HFFc6 (cell line): ENCODE results near the gene NOSTRIN. TPM values are rescaled to one million over a fixed set of nuclear protein-coding genes. Genes with fewer than 3 reads are reported as not detected.
"Not testable (repeated sequence)": the region's sequence is repeated elsewhere in the genome, so short reads cannot be mapped to it uniquely, and the experiment has no call there.

Source experiments
- DNase-seq: peaks from one replicate; pipeline ENCODE4 v3.0.0-alpha.2; 2018
- H3K27ac Mint-ChIP-seq: 2 replicates; pipeline ENCODE4 v1.8.0; 2020; ENCODE audit warnings: mild to moderate bottlenecking, mixed read lengths
- H3K27me3 Mint-ChIP-seq: 2 replicates; pipeline ENCODE4 v1.8.0; 2021; ENCODE audit warnings: mild to moderate bottlenecking, moderate library complexity, mixed read lengths; ENCODE audit not compliant: insufficient read depth
- H3K36me3 Mint-ChIP-seq: 2 replicates; pipeline ENCODE4 v1.8.0; 2021; ENCODE audit warnings: low read depth, mixed read lengths
- H3K4me1 Mint-ChIP-seq: 2 replicates; pipeline ENCODE4 v1.8.0; 2020; ENCODE audit warnings: low read depth, mixed read lengths
- H3K4me3 Mint-ChIP-seq: 2 replicates; pipeline ENCODE4 v1.8.0; 2020; ENCODE audit warnings: mild to moderate bottlenecking, moderate library complexity, mixed read lengths
- H3K9me3 Mint-ChIP-seq: 2 replicates; pipeline ENCODE4 v1.8.0; 2020; ENCODE audit warnings: mild to moderate bottlenecking, mixed read lengths
- total RNA-seq, 6 experiments: library from RNA; stranded (reverse); fragmentation: NEBNext Ultra II Directional; extraction: Animal tissue kit (Norgen Biotek cat#: 25700); gene quantifications; 2 replicates in 1 of 6; 3 replicates in 5 of 6; pipeline ENCODE4 v1.2.3, GENCODE V29; 2021
- TF ChIP-seq, protein P1 (sequence below): fragments of 200-600 bp; sonication (generic); IDR thresholded peaks from 2 replicates; pipeline ENCODE4 v1.5.0; 2021; ENCODE audit warnings: antibody characterized with exemption, mild to moderate bottlenecking

NOSTRIN gene
- total RNA-seq, 6 experiments from 2014 or later: not detected

- H3K36me3 Mint-ChIP-seq: no peaks in the 10 kb centered on the region
- H3K9me3 Mint-ChIP-seq: no peaks in the 10 kb centered on the region
- DNase-seq: no peak
- no peak overlapping the region for H3K27ac Mint-ChIP-seq
- H3K4me1 Mint-ChIP-seq: no peaks in the 10 kb centered on the region
- H3K27me3 Mint-ChIP-seq: peaks cover 8% of the 10 kb centered on the region
- TF ChIP-seq, protein P1, sequence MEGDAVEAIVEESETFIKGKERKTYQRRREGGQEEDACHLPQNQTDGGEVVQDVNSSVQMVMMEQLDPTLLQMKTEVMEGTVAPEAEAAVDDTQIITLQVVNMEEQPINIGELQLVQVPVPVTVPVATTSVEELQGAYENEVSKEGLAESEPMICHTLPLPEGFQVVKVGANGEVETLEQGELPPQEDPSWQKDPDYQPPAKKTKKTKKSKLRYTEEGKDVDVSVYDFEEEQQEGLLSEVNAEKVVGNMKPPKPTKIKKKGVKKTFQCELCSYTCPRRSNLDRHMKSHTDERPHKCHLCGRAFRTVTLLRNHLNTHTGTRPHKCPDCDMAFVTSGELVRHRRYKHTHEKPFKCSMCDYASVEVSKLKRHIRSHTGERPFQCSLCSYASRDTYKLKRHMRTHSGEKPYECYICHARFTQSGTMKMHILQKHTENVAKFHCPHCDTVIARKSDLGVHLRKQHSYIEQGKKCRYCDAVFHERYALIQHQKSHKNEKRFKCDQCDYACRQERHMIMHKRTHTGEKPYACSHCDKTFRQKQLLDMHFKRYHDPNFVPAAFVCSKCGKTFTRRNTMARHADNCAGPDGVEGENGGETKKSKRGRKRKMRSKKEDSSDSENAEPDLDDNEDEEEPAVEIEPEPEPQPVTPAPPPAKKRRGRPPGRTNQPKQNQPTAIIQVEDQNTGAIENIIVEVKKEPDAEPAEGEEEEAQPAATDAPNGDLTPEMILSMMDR: no peak
- H3K4me3 Mint-ChIP-seq: no peak overlapping the region
Measured at GRCh38 chr2:168784993-168785392, 17.4 kb upstream of the NOSTRIN start.

- Mint-ChIP-seq H3K9me3 (no peaks in the 10 kb centered on the region), H3K27ac (no peak overlapping the region), H3K36me3 (no peaks in the 10 kb centered on the region), H3K4me1 (no peaks in the 10 kb centered on the region), H3K4me3 (no peak overlapping the region), H3K27me3 (peaks cover 6% of the 10 kb centered on the region)
- TF ChIP-seq, protein P1: no peak
- DNase-seq: no peak
Measured at GRCh38 chr2:168787098-168787781, 15.2 kb upstream of the NOSTRIN start.

DNA sequence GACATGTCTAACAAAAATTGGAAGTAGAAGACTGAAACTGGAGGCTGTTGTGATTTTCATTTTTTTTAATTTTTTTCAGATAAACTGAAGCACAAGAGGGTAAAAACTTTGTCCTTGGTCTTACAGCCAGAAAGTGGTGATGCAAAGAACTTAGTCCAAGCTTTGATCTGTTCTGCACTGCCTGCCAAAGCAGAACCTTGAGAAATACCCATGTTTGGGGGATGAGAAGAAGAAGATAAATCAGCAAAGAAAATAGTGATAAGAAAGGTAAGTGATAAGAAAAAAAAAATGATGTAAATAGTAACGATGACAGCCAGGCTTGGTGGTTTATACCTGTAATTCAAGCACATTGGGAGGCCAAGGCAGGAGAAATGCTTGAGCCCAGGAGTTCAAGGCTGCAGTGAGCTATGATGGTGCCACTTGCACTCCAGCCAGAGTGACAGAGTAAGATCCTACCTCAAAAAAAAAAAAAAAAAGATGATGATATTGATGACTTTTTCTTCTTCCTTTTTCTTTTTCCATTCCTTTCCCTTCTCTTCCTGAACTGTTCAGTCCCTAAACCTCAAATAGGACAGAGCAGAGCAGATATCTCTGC lies 14.6 kb upstream of the NOSTRIN start:
- Mint-ChIP-seq H3K9me3 (no peaks in the 10 kb centered on the region), H3K27me3 (peaks cover 6% of the 10 kb centered on the region), H3K4me3 (no peak overlapping the region), H3K27ac (no peak overlapping the region), H3K36me3 (no peaks in the 10 kb centered on the region), H3K4me1 (no peaks in the 10 kb centered on the region)
- DNase-seq: no peak
- TF ChIP-seq, protein P1: no peak

DNA sequence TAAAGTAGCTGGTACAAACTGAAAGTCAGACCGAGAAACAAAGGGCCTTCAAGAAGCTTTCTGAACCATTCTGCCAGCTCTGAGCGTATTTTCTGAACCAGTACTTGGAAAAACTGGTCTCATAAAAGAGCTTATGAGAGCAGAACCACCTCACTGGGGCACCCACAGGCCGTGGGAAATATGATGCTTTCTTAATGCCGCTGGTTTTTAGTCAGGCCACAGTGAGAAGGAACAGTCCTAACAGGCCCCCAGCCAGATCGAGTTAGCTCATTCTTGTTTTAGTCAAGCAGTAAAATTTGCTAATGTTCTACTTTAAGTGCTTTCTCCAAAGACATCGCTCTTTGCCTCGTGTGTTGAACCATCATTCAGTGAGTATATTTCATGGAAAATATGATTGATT lies 12.7 kb upstream of the NOSTRIN start:
- no peaks in the 10 kb centered on the region for H3K4me1 Mint-ChIP-seq
- H3K4me3 Mint-ChIP-seq: no peak overlapping the region
- H3K27me3 Mint-ChIP-seq: peaks cover 6% of the 10 kb centered on the region
- no peaks in the 10 kb centered on the region for H3K36me3 Mint-ChIP-seq
- DNase-seq: no peak
- H3K9me3 Mint-ChIP-seq: no peaks in the 10 kb centered on the region
- TF ChIP-seq, protein P1: no peak
- H3K27ac Mint-ChIP-seq: no peak overlapping the region

GRCh38 chr2:168790226-168790902 lies 12.1 kb upstream of the NOSTRIN start:
- Mint-ChIP-seq H3K27ac (no peak overlapping the region), H3K9me3 (no peaks in the 10 kb centered on the region), H3K4me1 (no peaks in the 10 kb centered on the region), H3K27me3 (peaks cover 6% of the 10 kb centered on the region), H3K36me3 (no peaks in the 10 kb centered on the region), H3K4me3 (no peak overlapping the region)
- TF ChIP-seq, protein P1: no peak
- DNase-seq: no peak

DNA sequence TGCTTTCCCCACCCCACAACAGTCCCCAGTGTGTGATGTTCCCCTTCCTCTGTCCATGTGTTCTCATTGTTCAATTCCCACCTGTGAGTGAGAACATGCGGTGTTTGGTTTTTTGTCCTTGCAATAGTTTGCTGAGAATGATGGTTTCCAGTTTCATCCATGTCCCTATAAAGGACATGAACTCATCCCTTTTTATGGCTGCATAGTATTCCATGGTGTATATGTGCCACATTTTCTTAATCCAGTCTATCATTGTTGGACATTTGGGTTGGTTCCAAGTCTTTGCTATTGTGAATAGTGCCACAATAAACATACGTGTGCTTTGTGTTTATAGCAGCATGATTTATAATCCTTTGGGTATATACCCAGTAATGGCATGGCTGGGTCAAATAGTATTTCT lies 11.3 kb upstream of the NOSTRIN start:
- DNase-seq, H3K4me3 Mint-ChIP-seq, H3K9me3 Mint-ChIP-seq: not testable (repeated sequence)

More for the DNA sequence above, 11.3 kb upstream of the NOSTRIN start:
- H3K27ac Mint-ChIP-seq, H3K4me1 Mint-ChIP-seq, H3K36me3 Mint-ChIP-seq, H3K27me3 Mint-ChIP-seq: not testable (repeated sequence)
